Measurements from ENCODE around the gene SH2B3. TPM values are rescaled to one million over a fixed set of nuclear protein-coding genes. Genes with fewer than 3 reads are reported as not detected.

The SH2B3 gene
- total RNA-seq, 1 experiment from 2014 or later, result 40.3 TPM

GRCh38 chr12:111408686-111409402 is 3.1 kb downstream of the SH2B3 start:
- no peak overlapping the region; a peak in 1 of 7 replicates for H3K27ac Mint-ChIP-seq
- Histone ChIP-seq H3K27ac (ENCODE audit: insufficient read length, low read depth, low read length) (no peak overlapping the region), H3K79me2 (ENCODE audit: insufficient read depth, low read length) (peaks cover 41% of the 10 kb centered on the region; the same call in 1 of the 2 replicates)

More at GRCh38 chr12:111408686-111409402, 3.1 kb downstream of the SH2B3 start:
- Histone ChIP-seq H3K23ac (ENCODE audit: insufficient read length, low read depth, low read length) (no peak overlapping the region), H3K79me1 (ENCODE audit: insufficient read depth, low read depth, low read length, poor library complexity, severe bottlenecking) (peaks cover 8% of the 10 kb centered on the region), H3K4ac (ENCODE audit: low read depth, low read length) (no peak overlapping the region), H3T11ph (ENCODE audit: low read length) (no peak overlapping the region), H4K20me1 (ENCODE audit: control insufficient read depth, insufficient read depth, insufficient read length) (no peaks in the 10 kb centered on the region), H2AFZ (ENCODE audit: low read length) (no peak overlapping the region), H3K18ac (ENCODE audit: insufficient read length, low read depth, low read length) (no peak overlapping the region), H2BK5ac (ENCODE audit: insufficient read length, low read length) (no peak overlapping the region), H2BK15ac (ENCODE audit: low read depth, low read length) (no peak overlapping the region), H2BK120ac (ENCODE audit: low read depth, low read length, poor library complexity, severe bottlenecking) (no peak overlapping the region), H3K23me2 (ENCODE audit: insufficient read length, low read depth, low read length, poor library complexity, severe bottlenecking) (peaks cover 13% of the 10 kb centered on the region), H3K14ac (ENCODE audit: insufficient read depth, low read length) (no peak overlapping the region; the same call in 1 of the 2 replicates), H4K8ac (replicated peaks; ENCODE audit: insufficient read length, low read depth, low read length) (no peak overlapping the region), H3K4me2 (ENCODE audit: insufficient read depth, insufficient read length, low read length) (no peak overlapping the region), H3K9me3 (ENCODE audit: control insufficient read depth, low read depth, low read length) (no peaks in the 10 kb centered on the region), H4K91ac (ENCODE audit: insufficient read length, low read depth, low read length) (no peak overlapping the region), H3K27me3 (ENCODE audit: insufficient read depth, low read length) (no peaks in the 10 kb centered on the region), H3K9ac (ENCODE audit: extremely low read depth, insufficient read length, low read length) (no peak overlapping the region), H2BK20ac (ENCODE audit: low read depth, low read length, poor library complexity, severe bottlenecking) (no peak overlapping the region), H3K4me1 (ENCODE audit: insufficient read depth, low read length) (peaks cover 8% of the 10 kb centered on the region), H2BK12ac (ENCODE audit: insufficient read length, low read depth, low read length) (no peak overlapping the region), H2AK5ac (ENCODE audit: insufficient read length, low read length) (no peak overlapping the region), H3K56ac (ENCODE audit: insufficient read length, low read depth, low read length) (no peak overlapping the region), H4K5ac (ENCODE audit: insufficient read length, low read depth, low read length) (no peak overlapping the region)
- H3K4me1 Mint-ChIP-seq, result peaks cover 59 to 67% of the 10 kb centered on the region in 2 experiments
- H3K36me3 Mint-ChIP-seq (ENCODE audit: insufficient read depth in 1 of 3, low read depth in 3 of 3), result no peaks in the 10 kb centered on the region
- no peaks in the 10 kb centered on the region for H3K9me3 Mint-ChIP-seq
- TF ChIP-seq CTCF (conservative IDR thresholded peaks at IDR 0.05), result no peak
- no CpG with 5 or more reads among the region's 4 CpGs for whole genome bisulfite sequencing (ENCODE audit: extremely low coverage, insufficient read length, low lambda C conversion rate)
- DNase-seq, result no peak
- no peaks in the 10 kb centered on the region; the same call in none of the 2 replicates for H3K27me3 Mint-ChIP-seq (ENCODE audit: low read depth)
- H3K4me3 Mint-ChIP-seq, result no peak overlapping the region

All from H9 (cell line).